ENCODE data around the gene SPEG. TPM values are rescaled to one million over a fixed set of nuclear protein-coding genes. Genes with fewer than 3 reads are reported as not detected.

The SPEG gene
- total and polyA plus RNA-seq, 2 of the 13 experiments (the other 11 are each of a cell fraction or from before 2014, with no cell fraction given): 0.18 to 0.24 TPM

DNA sequence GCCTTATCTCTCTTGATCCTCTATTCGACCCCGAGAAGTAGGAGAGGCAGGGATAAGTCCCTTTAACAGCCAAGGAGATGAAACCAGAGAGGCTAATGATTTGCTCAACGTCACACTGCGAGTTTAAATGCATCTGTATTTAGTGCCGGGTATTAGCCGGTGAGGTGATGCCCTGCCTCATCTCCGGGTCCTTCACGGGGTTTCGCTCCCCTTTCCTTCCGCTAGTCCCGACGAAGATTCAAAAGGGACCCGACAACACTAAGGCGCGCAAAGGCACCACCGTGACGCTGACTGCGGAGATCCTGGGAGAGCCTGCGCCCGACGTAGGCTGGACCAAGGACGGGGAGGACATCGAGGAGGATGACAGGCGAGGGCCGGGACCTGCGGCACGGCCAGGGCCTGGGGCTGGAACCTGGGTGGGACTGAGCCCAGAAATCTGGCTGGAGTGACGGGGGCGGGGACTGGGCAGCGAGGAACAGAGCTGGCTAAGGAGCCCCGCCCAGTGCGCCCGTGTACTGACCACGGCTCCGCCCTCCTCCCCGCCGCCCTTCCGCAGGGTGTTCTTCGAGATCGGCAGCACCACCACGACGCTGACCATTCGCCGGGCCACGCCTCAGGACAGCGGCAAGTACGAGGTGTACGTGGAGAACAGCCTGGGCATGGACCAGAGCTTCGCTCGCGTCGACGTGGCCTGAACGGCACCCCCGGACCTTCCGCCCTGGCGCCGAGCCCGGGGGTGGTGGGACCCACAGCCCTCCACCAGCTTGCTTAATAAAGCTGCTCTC, 63.0 kb downstream of the SPEG start (continued):
- no peak for TF ChIP-seq NFKBIZ (CRISPR knock-in tag; IDR thresholded peaks at IDR 0.05)
- no peak for TF ChIP-seq U2AF2 (IDR thresholded peaks at IDR 0.05; ENCODE audit: low read depth, low read length)
- TF ChIP-seq EP300 (IDR thresholded peaks at IDR 0.05; ENCODE audit: low read depth in 2 of 2, low read length in 2 of 2): no peak
- peak; percentile 45; the same call in 1 of the 2 replicates for TF ChIP-seq EP300 (CRISPR knock-in tag; IDR thresholded peaks at IDR 0.05; ENCODE audit: borderline replicate concordance)
- 0 out of 2 replicates have a peak, but pooled peaks have one; percentile 10 for TF ChIP-seq SIX1 (CRISPR knock-in tag; IDR thresholded peaks at IDR 0.05; ENCODE audit: borderline replicate concordance)
- peak; percentile 10; the same call in 1 of the 2 replicates for TF ChIP-seq KDM2A (CRISPR knock-in tag; IDR thresholded peaks at IDR 0.05; ENCODE audit: borderline replicate concordance, low read depth)
- TF ChIP-seq ATF7-NPFF (CRISPR knock-in tag; IDR thresholded peaks at IDR 0.05; ENCODE audit: low read depth): no peak; the same call in 1 of the 2 replicates
- no peak; the same call in 1 of the 2 replicates for TF ChIP-seq ETV6 (CRISPR knock-in tag; conservative IDR thresholded peaks at IDR 0.05)
- no peak; the same call in 1 of the 2 replicates for TF ChIP-seq KAT7 (CRISPR knock-in tag; IDR thresholded peaks at IDR 0.05; ENCODE audit: borderline replicate concordance)
- TF ChIP-seq, protein P1, sequence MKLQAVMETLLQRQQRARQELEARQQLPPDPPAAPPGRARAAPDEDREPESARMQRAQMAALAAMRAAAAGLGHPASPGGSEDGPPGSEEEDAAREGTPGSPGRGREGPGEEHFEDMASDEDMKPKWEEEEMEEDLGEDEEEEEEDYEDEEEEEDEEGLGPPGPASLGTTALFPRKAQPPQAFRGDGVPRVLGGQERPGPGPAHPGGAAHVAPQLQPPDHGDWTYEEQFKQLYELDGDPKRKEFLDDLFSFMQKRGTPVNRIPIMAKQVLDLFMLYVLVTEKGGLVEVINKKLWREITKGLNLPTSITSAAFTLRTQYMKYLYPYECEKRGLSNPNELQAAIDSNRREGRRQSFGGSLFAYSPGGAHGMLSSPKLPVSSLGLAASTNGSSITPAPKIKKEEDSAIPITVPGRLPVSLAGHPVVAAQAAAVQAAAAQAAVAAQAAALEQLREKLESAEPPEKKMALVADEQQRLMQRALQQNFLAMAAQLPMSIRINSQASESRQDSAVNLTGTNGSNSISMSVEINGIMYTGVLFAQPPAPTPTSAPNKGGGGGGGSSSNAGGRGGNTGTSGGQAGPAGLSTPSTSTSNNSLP (IDR thresholded peaks at IDR 0.05; ENCODE audit: low read depth, low read length): no peak
- TF ChIP-seq MBD4 (IDR thresholded peaks at IDR 0.05; ENCODE audit: borderline replicate concordance, low read length): no peak
- 0 out of 2 replicates have a peak, but pooled peaks have one; percentile 8 for TF ChIP-seq RFXAP (CRISPR knock-in tag; IDR thresholded peaks at IDR 0.05; ENCODE audit: borderline replicate concordance)
- TF ChIP-seq XRCC5 (optimal IDR thresholded peaks at IDR 0.05; ENCODE audit: low read length): no peak
- no peak for TF ChIP-seq ZNF460 (CRISPR knock-in tag; IDR thresholded peaks at IDR 0.05; ENCODE audit: borderline replicate concordance)
- no peak for TF ChIP-seq FLYWCH1 (CRISPR knock-in tag; IDR thresholded peaks at IDR 0.05)
- peak; percentile 9; the same call in 1 of the 2 replicates for TF ChIP-seq POLR2G (IDR thresholded peaks at IDR 0.05; ENCODE audit: low read depth, low read length)
- TF ChIP-seq ELF1 (CRISPR knock-in tag; IDR thresholded peaks at IDR 0.05): peak; percentile 29; the same call in 1 of the 2 replicates
- TF ChIP-seq ZNF138 (CRISPR knock-in tag; IDR thresholded peaks at IDR 0.05; ENCODE audit: low read depth): no peak; the same call in 1 of the 2 replicates
- TF ChIP-seq, protein P2, sequence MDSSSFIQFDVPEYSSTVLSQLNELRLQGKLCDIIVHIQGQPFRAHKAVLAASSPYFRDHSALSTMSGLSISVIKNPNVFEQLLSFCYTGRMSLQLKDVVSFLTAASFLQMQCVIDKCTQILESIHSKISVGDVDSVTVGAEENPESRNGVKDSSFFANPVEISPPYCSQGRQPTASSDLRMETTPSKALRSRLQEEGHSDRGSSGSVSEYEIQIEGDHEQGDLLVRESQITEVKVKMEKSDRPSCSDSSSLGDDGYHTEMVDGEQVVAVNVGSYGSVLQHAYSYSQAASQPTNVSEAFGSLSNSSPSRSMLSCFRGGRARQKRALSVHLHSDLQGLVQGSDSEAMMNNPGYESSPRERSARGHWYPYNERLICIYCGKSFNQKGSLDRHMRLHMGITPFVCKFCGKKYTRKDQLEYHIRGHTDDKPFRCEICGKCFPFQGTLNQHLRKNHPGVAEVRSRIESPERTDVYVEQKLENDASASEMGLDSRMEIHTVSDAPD (CRISPR knock-in tag; IDR thresholded peaks at IDR 0.05): no peak
- TF ChIP-seq ZNF569 (CRISPR knock-in tag; IDR thresholded peaks at IDR 0.05; ENCODE audit: borderline replicate concordance): no peak
- TF ChIP-seq ZNF446 (CRISPR knock-in tag; IDR thresholded peaks at IDR 0.05): peak; percentile 75; the same call in 1 of the 2 replicates
- TF ChIP-seq JARID2 (CRISPR knock-in tag; IDR thresholded peaks at IDR 0.05; ENCODE audit: insufficient replicate concordance): no peak
- TF ChIP-seq ZKSCAN1 (IDR thresholded peaks at IDR 0.05; ENCODE audit: low read length): no peak
- peak; percentile 74 for TF ChIP-seq TBX2 (CRISPR knock-in tag; IDR thresholded peaks at IDR 0.05; ENCODE audit: borderline replicate concordance)
- 0 out of 2 replicates have a peak, but pooled peaks have one; percentile 42 for TF ChIP-seq ZNF431 (CRISPR knock-in tag; IDR thresholded peaks at IDR 0.05; ENCODE audit: borderline replicate concordance, low read depth)
- TF ChIP-seq SRSF4 (IDR thresholded peaks at IDR 0.05; ENCODE audit: low read depth, low read length, poor library complexity, severe bottlenecking): no peak
- peak; percentile 97 for TF ChIP-seq HNRNPLL (IDR thresholded peaks at IDR 0.05; ENCODE audit: low read depth, low read length, poor library complexity, severe bottlenecking)
- no peak for TF ChIP-seq ATM (IDR thresholded peaks at IDR 0.05; ENCODE audit: borderline replicate concordance)
